Suprapubic skin (tissue), 3 donors: ENCODE results near the gene OSBP2.

Experiments
- EP300 ChIP-seq: sonication (generic); formaldehyde crosslinking; IDR thresholded peaks from one replicate; pipeline ENCODE4 v1.6.1; 2017; ENCODE audit warnings: antibody characterized with exemption
- TF ChIP-seq, protein P1 (sequence below), 2 donors: fragments of 200-600 bp in 1 of 2; fragments of 450-650 bp in 1 of 2; sonication (generic) in 1 of 2; IDR thresholded peaks; one replicate each; pipeline ENCODE4 v1.5.1; 2016 to 2019; ENCODE audit warnings: antibody characterized with exemption in 2 of 2, mild to moderate bottlenecking in 1 of 2, moderate library complexity in 1 of 2

DNA sequence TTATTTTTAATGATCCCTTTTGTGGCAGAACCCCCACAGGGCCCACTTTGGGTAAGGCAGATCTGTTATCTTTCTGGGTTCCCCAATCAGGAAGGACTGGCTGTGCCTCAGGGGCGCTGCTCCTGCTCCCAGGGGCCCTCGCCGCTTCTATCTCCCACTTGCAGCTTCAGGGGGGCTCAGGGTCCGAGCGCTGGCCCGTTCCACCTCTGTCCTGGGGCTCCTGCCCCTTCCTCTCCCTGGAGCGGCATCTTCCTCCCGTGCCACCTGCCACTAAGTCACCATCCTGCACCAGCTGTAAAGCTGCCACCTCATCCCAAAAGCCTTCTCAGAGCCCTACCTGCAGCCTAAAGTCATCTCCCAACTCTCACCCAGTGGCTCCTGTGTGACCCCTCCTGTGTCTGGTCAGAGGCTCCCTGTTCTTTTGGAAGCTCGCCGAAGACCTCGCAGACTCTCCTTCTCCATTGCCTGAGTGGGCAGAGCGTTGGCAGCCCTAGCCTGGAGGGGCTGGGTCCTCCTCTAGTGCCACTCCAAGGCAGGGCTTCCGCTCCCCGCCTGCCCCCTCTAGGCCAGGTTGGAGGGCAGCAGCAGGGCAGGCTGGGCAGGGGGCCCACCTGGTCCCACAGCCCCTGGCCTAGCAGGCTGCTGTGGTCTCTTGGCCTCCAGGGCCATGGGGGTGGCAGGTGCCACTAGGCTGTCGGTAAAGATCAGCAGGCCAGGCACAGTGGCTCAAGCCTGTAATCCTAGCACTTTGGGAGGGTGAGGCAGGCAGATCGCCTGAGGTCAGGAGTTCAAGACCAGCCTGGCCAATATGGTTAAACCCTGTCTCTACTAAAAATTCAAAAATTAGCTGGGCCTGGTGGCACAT is 167.2 kb downstream of the OSBP2 start:
- no peak for TF ChIP-seq EP300
- TF ChIP-seq, protein P1, sequence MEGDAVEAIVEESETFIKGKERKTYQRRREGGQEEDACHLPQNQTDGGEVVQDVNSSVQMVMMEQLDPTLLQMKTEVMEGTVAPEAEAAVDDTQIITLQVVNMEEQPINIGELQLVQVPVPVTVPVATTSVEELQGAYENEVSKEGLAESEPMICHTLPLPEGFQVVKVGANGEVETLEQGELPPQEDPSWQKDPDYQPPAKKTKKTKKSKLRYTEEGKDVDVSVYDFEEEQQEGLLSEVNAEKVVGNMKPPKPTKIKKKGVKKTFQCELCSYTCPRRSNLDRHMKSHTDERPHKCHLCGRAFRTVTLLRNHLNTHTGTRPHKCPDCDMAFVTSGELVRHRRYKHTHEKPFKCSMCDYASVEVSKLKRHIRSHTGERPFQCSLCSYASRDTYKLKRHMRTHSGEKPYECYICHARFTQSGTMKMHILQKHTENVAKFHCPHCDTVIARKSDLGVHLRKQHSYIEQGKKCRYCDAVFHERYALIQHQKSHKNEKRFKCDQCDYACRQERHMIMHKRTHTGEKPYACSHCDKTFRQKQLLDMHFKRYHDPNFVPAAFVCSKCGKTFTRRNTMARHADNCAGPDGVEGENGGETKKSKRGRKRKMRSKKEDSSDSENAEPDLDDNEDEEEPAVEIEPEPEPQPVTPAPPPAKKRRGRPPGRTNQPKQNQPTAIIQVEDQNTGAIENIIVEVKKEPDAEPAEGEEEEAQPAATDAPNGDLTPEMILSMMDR (IDR thresholded peaks at IDR 0.05) = no peak
